K562 (cell line): ENCODE results near the gene FBXW2. TPM values are rescaled to one million over a fixed set of nuclear protein-coding genes. Genes with fewer than 3 reads are reported as not detected.
A peak's percentile ranks its signal among the peaks of the same experiment; 100 is the strongest.

Experiments
- FOS ChIP-seq: IDR thresholded peaks from 3 replicates; pipeline ENCODE4 v1.6.1; 2011; ENCODE audit not compliant: insufficient read length; ENCODE audit errors: extremely low read depth
- GABPB2 ChIP-seq: fragments of 250-450 bp; sonication (Bioruptor Pico); conservative IDR thresholded peaks from 2 replicates; pipeline ENCODE4 v1.5.1; 2021; ENCODE audit warnings: mild to moderate bottlenecking
- KAT8 ChIP-seq: fragments of 450-650 bp; IDR thresholded peaks from 2 replicates; pipeline ENCODE4 v1.6.1; 2016; ENCODE audit warnings: low read depth, mild to moderate bottlenecking
- PTBP1 ChIP-seq: fragments of 200-400 bp; formaldehyde crosslinking; IDR thresholded peaks from 2 replicates; pipeline ENCODE4 v1.6.1; 2017; ENCODE audit warnings: low read depth, low read length
- SMARCA4 ChIP-seq: fragments of 450-650 bp; IDR thresholded peaks from 2 replicates; pipeline ENCODE4 v1.6.1; 2016
- ZNF57 ChIP-seq: fragments of 450-650 bp; formaldehyde crosslinking; IDR thresholded peaks from 2 replicates; pipeline ENCODE4 v1.4.0; 2020; ENCODE audit warnings: mild to moderate bottlenecking, moderate library complexity
- ZNF696 ChIP-seq: fragments of 250-450 bp; sonication (Bioruptor Pico); conservative IDR thresholded peaks from 2 replicates; pipeline ENCODE4 v1.4.0; 2020; ENCODE audit warnings: mild to moderate bottlenecking, moderate library complexity
- ZSCAN32 ChIP-seq: fragments of 450-650 bp; formaldehyde crosslinking; IDR thresholded peaks from 2 replicates; pipeline ENCODE4 v1.4.0; 2020; ENCODE audit warnings: mild to moderate bottlenecking, moderate library complexity
- polyA plus RNA-seq, 8 experiments: library from polyadenylated mRNA; depleted of rRNA in 4 of 8; stranded (reverse) in 5 of 8; unstranded in 3 of 8; fragments of >200 nt; fragmentation: Nextera tagmentation in 2 of 8; fragmentation: Illumina TruSeq in 1 of 8; extraction: Ambion mirVana in 2 of 8; extraction: Trizol in 1 of 8; gene quantifications; 2 replicates each; pipeline versions ENCODE4 v1.2.1 to v1.2.3, GENCODE V29; 2011 to 2014; ENCODE audit warnings: inconsistent platforms in 1 of 8, missing spikeins in 1 of 8
- total RNA-seq, 7 experiments: library from RNA; depleted of rRNA in 6 of 7; stranded (reverse); fragments of >200 nt in 6 of 7; fragmentation: Illumina TruSeq in 2 of 7; extraction: Trizol in 2 of 7; gene quantifications; 2 replicates each; pipeline versions ENCODE4 v1.2.1 to v1.2.3, GENCODE V29; 2011 to 2021; ENCODE audit warnings: low replicate concordance in 1 of 7
- TF ChIP-seq, protein P1 (sequence below), 2 experiments: fragments of 450-650 bp; IDR thresholded peaks; 2 replicates each; pipeline ENCODE4 v1.6.1; 2016; ENCODE audit warnings: mild to moderate bottlenecking in 2 of 2, borderline replicate concordance in 1 of 2, low read depth in 1 of 2, moderate library complexity in 1 of 2
- TF ChIP-seq, protein P2 (sequence below), 3 experiments: fragments of 200-800 bp in 1 of 3; sonication (Bioruptor generic) in 1 of 3; sonication (generic) in 1 of 3; formaldehyde crosslinking in 1 of 3; IDR thresholded peaks; 2 replicates each; pipeline versions ENCODE4 v1.6.1 to v1.8.0; 2016 to 2022; ENCODE audit warnings: mild to moderate bottlenecking in 2 of 3, missing compliant biosample characterization in 2 of 3, missing genetic modification characterization in 2 of 3, missing genetic modification reagents in 1 of 3
- TF ChIP-seq, protein P3 (sequence below): fragments of 450-650 bp; IDR thresholded peaks from 2 replicates; pipeline ENCODE4 v1.7.0; 2016; ENCODE audit warnings: borderline replicate concordance
- TF ChIP-seq, protein P4 (sequence below): fragments of 250-450 bp; sonication (Bioruptor Pico); IDR thresholded peaks from 2 replicates; pipeline ENCODE4 v1.5.0; 2020; ENCODE audit warnings: mild to moderate bottlenecking, borderline replicate concordance

Gene FBXW2
- total and polyA plus RNA-seq, 9 of the 15 experiments (the other 6 are each of a cell fraction or from before 2014, with no cell fraction given), result 2.5 to 57.8 (median 28.1) TPM

DNA sequence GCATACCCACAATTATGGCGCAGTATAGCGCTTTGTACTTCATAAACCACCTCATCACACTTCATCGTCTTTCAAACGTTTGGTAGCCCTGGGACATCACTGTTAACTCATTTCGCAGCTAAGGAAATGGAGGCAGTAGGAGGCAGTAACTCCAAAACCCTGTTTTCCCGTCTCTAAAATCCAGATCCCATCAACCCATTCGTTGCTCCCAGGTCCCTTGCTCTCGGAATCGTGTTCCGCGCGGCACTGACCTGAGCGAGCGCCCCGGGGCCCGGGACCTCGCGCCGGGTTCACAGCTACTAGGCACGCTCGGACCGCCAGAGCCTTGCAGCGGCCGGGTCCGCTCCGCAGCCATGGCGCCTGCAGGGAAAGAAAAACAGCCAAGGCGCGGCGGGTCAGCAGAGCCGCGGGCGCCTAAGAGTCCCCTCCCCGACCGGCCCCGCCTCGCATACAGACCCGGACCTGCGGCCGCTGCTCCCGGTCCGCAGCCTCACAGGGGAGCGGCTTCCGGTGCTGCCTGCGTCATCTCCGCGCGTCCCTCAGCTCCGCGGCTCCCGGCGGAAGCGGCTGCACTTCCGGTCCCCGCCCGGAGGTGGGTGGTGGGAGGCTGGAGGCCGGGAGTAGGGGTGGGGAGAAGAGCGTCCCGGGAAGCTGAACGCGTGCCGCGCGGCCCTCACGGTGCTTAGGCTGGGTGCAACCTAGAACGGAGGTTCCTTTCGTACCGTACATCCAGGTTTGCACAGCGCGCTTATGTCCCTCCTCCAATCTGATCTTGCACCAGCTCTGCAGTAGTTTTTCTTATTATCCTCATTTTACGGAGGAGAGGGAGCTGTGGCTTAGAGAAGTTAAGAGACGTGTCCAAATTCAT is at the start of gene FBXW2 (continued):
- TF ChIP-seq, protein P1, sequence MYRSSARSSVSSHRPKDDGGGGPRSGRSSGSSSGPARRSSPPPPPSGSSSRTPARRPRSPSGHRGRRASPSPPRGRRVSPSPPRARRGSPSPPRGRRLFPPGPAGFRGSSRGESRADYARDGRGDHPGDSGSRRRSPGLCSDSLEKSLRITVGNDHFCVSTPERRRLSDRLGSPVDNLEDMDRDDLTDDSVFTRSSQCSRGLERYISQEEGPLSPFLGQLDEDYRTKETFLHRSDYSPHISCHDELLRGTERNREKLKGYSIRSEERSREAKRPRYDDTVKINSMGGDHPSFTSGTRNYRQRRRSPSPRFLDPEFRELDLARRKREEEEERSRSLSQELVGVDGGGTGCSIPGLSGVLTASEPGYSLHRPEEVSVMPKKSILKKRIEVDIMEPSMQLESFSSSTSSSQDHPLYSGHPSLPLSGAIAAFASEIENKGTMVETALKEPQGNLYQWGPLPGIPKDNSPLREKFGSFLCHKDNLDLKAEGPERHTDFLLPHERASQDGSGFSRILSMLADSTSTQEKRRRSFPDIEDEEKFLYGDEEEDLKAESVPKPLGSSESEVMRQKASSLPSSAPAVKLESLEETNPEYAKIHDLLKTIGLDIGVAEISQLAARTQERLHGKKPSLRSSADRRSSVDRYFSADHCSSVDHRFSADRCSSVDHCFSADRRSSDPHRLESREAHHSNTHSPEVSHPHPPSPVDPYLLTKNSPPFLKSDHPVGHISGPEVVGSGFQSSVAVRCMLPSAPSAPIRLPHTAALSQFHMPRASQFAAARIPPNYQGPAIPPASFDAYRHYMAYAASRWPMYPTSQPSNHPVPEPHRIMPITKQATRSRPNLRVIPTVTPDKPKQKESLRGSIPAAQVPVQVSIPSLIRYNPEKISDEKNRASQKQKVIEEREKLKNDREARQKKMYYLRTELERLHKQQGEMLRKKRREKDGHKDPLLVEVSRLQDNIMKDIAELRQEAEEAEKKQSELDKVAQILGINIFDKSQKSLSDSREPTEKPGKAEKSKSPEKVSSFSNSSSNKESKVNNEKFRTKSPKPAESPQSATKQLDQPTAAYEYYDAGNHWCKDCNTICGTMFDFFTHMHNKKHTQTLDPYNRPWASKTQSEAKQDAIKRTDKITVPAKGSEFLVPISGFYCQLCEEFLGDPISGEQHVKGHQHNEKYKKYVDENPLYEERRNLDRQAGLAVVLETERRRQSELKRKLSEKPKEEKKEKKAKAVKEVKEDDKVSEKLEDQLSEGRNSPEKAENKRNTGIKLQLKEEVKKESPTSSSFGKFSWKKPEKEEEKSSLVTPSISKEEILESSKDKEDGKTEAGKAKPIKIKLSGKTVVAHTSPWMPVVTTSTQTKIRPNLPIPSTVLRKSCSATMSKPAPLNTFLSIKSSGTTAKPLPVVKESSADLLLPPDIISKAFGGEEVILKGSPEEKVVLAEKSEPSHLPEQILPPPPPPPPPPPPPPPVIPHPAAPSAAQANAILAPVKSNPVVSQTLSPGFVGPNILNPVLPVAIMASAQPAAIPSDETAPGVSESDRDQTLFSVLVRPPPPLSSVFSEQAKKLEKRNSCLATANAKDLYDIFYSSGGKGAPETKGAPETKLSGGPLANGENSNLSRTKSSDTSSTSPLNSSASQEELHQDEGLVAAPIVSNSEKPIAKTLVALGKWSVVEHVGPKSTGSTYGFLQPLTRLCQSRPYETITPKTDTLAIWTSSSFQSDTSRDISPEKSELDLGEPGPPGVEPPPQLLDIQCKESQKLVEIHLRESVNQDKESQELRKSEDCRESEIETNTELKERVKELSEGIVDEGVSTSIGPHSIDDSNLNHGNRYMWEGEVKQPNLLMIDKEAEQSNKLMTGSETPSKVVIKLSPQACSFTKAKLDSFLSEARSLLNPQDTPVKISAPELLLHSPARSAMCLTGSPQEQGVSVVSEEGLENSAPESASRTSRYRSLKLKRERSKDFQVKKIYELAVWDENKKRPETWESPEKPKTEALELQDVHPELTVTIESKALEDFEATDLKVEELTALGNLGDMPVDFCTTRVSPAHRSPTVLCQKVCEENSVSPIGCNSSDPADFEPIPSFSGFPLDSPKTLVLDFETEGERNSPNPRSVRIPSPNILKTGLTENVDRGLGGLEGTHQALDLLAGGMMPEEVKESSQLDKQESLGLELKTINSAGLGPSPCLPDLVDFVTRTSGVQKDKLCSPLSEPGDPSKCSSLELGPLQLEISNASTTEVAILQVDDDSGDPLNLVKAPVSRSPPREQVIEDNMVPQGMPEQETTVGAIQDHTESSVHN (IDR thresholded peaks at IDR 0.05; ENCODE audit: borderline replicate concordance in 1 of 2, low read depth in 1 of 2), result 0 out of 4 replicates have a peak, but pooled peaks of 1 of the 2 experiments have one; percentile 36
- TF ChIP-seq, protein P2, sequence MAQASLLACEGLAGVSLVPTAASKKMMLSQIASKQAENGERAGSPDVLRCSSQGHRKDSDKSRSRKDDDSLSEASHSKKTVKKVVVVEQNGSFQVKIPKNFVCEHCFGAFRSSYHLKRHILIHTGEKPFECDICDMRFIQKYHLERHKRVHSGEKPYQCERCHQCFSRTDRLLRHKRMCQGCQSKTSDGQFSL (CRISPR knock-in tag; IDR thresholded peaks at IDR 0.05), result 0 out of 2 replicates have a peak, but pooled peaks have one; percentile 25
- TF ChIP-seq, protein P2 (tag; IDR thresholded peaks at IDR 0.05), result no peak
- TF ChIP-seq, protein P3, sequence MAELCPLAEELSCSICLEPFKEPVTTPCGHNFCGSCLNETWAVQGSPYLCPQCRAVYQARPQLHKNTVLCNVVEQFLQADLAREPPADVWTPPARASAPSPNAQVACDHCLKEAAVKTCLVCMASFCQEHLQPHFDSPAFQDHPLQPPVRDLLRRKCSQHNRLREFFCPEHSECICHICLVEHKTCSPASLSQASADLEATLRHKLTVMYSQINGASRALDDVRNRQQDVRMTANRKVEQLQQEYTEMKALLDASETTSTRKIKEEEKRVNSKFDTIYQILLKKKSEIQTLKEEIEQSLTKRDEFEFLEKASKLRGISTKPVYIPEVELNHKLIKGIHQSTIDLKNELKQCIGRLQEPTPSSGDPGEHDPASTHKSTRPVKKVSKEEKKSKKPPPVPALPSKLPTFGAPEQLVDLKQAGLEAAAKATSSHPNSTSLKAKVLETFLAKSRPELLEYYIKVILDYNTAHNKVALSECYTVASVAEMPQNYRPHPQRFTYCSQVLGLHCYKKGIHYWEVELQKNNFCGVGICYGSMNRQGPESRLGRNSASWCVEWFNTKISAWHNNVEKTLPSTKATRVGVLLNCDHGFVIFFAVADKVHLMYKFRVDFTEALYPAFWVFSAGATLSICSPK, result no peak; the same call in 1 of the 2 replicates
- TF ChIP-seq PTBP1 (peak; percentile 32; the same call in 1 of the 2 replicates), ZSCAN32 (CRISPR knock-in tag) (no peak), FOS (no peak), ZNF57 (CRISPR knock-in tag) (0 out of 2 replicates have a peak, but pooled peaks have one; percentile 70), SMARCA4 (0 out of 2 replicates have a peak, but pooled peaks have one; percentile 26), KAT8 (no peak), GABPB2 (CRISPR knock-in tag) (peak; percentile 72; the same call in 1 of the 2 replicates), ZNF696 (CRISPR knock-in tag) (no peak)
- TF ChIP-seq, protein P4, sequence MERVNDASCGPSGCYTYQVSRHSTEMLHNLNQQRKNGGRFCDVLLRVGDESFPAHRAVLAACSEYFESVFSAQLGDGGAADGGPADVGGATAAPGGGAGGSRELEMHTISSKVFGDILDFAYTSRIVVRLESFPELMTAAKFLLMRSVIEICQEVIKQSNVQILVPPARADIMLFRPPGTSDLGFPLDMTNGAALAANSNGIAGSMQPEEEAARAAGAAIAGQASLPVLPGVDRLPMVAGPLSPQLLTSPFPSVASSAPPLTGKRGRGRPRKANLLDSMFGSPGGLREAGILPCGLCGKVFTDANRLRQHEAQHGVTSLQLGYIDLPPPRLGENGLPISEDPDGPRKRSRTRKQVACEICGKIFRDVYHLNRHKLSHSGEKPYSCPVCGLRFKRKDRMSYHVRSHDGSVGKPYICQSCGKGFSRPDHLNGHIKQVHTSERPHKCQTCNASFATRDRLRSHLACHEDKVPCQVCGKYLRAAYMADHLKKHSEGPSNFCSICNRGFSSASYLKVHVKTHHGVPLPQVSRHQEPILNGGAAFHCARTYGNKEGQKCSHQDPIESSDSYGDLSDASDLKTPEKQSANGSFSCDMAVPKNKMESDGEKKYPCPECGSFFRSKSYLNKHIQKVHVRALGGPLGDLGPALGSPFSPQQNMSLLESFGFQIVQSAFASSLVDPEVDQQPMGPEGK (CRISPR knock-in tag), result no peak
